HEK293 (cell line): ENCODE data around the gene LHFPL6.

Experiments
- CTCF ChIA-PET: fragments of 350-600 bp; formaldehyde crosslinking; extraction: SDS; loops from one replicate; lab custom pipeline; 2021; ENCODE audit warnings: antibody characterized with exemption; lab: Yijun Ruan, JAX
- POLR2A ChIA-PET: fragments of 300-600 bp; formaldehyde crosslinking; extraction: SDS; loops from one replicate; lab custom pipeline; 2020; ENCODE audit warnings: antibody characterized with exemption, inconsistent platforms; lab: Yijun Ruan, JAX
- H3K27ac ChIP-seq: fragments of 200-500 bp; sonication (Bioruptor generic); 2 replicates; pipeline ENCODE4 v1.5.1; 2014; ENCODE audit warnings: low read depth, low read length, control low read depth, inconsistent platforms; ENCODE audit errors: extremely low read depth
- H3K36me3 ChIP-seq, 2 experiments: fragments of 200-500 bp in 1 of 2; sonication (Bioruptor generic) in 1 of 2; 1 replicate in 1 of 2; 2 replicates in 1 of 2; pipeline ENCODE4 v1.5.1; 2014 to 2017; ENCODE audit warnings: inconsistent platforms in 2 of 2, low read length in 2 of 2; ENCODE audit not compliant: control insufficient read depth in 2 of 2, insufficient read depth in 1 of 2
- H3K4me1 ChIP-seq: fragments of 200-500 bp; sonication (Bioruptor generic); 2 replicates; pipeline ENCODE4 v1.5.1; 2014; ENCODE audit warnings: mild to moderate bottlenecking, low read length, inconsistent platforms; ENCODE audit not compliant: control insufficient read depth, insufficient read depth
- H3K4me3 ChIP-seq: 2 replicates; pipeline ENCODE4 v1.5.1; 2011; ENCODE audit warnings: low read depth, mild to moderate bottlenecking, control low read depth, low read length, moderate library complexity
- H3K9me3 ChIP-seq: fragments of 200-500 bp; sonication (Bioruptor generic); 2 replicates; pipeline ENCODE4 v1.5.1; 2014; ENCODE audit warnings: low read depth, low read length, inconsistent platforms; ENCODE audit not compliant: control insufficient read depth, insufficient read depth
- GLIS1 ChIP-seq: fragments of 450-650 bp; formaldehyde crosslinking; IDR thresholded peaks from 2 replicates; pipeline ENCODE4 v1.5.1; 2016; ENCODE audit warnings: missing biosample characterization, missing genetic modification characterization
- SCRT1 ChIP-seq: fragments of 450-650 bp; formaldehyde crosslinking; IDR thresholded peaks from 2 replicates; pipeline ENCODE4 v1.5.1; 2016; ENCODE audit warnings: missing biosample characterization, missing genetic modification characterization, borderline replicate concordance
- ZNF138 ChIP-seq: fragments of 450-650 bp; formaldehyde crosslinking; IDR thresholded peaks from 2 replicates; pipeline ENCODE4 v1.5.1; 2016; ENCODE audit warnings: missing biosample characterization, missing genetic modification characterization, borderline replicate concordance
- ZNF354C ChIP-seq: fragments of 450-650 bp; formaldehyde crosslinking; IDR thresholded peaks from 2 replicates; pipeline ENCODE4 v1.5.1; 2016; ENCODE audit warnings: missing biosample characterization, missing genetic modification characterization, low read depth, borderline replicate concordance
- ZNF404 ChIP-seq: fragments of 450-650 bp; formaldehyde crosslinking; IDR thresholded peaks from 2 replicates; pipeline ENCODE4 v1.5.1; 2017; ENCODE audit warnings: missing biosample characterization, missing genetic modification characterization
- ZNF48 ChIP-seq: fragments of 450-650 bp; formaldehyde crosslinking; IDR thresholded peaks from 2 replicates; pipeline ENCODE4 v1.5.1; 2016; ENCODE audit warnings: missing biosample characterization, missing genetic modification characterization
- ZNF830 ChIP-seq: fragments of 450-650 bp; IDR thresholded peaks from 2 replicates; pipeline ENCODE4 v1.5.0; 2018; ENCODE audit warnings: missing biosample characterization, missing genetic modification characterization, low read depth, mild to moderate bottlenecking, moderate library complexity
- TF ChIP-seq, protein P1 (sequence below): fragments of 450-650 bp; formaldehyde crosslinking; IDR thresholded peaks from 2 replicates; pipeline ENCODE4 v1.5.1; 2016; ENCODE audit warnings: missing biosample characterization, missing genetic modification characterization, borderline replicate concordance
- TF ChIP-seq, protein P2 (sequence below): fragments of 450-650 bp; formaldehyde crosslinking; conservative IDR thresholded peaks from 2 replicates; pipeline ENCODE4 v1.5.1; 2016; ENCODE audit warnings: low read depth, missing biosample characterization, missing genetic modification characterization
- TF ChIP-seq, protein P3 (sequence below): fragments of 450-650 bp; formaldehyde crosslinking; conservative IDR thresholded peaks from 2 replicates; pipeline ENCODE4 v1.5.1; 2016; ENCODE audit warnings: low read depth, missing biosample characterization, missing genetic modification characterization
- TF ChIP-seq, protein P4 (sequence below): fragments of 450-650 bp; formaldehyde crosslinking; IDR thresholded peaks from 2 replicates; pipeline ENCODE4 v1.5.1; 2017; ENCODE audit warnings: missing biosample characterization, missing genetic modification characterization
- TF ChIP-seq, protein P5 (sequence below): fragments of 450-650 bp; formaldehyde crosslinking; IDR thresholded peaks from 2 replicates; pipeline ENCODE4 v1.5.1; 2016; ENCODE audit warnings: missing biosample characterization, missing genetic modification characterization

The LHFPL6 gene

DNA sequence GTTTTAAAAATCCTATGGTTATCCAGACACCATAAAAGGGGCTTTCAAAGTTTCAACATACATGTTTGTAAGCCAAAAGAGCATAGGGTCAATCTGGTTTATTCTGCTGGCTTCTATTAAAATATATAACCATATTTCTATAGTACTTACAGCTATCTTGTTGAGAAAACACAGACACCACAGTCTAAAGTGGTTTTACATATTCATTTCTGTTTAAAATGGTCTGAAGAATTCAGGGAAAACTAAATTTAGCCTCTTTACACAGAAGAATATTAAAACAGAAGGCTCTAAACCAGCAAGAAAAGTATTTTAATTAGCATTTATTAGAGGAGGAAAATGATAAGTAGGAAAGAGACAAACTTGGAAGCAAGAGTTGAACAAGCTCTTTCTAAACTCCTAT lies 203.9 kb downstream of the LHFPL6 start (continued):
- TF ChIP-seq, protein P1, sequence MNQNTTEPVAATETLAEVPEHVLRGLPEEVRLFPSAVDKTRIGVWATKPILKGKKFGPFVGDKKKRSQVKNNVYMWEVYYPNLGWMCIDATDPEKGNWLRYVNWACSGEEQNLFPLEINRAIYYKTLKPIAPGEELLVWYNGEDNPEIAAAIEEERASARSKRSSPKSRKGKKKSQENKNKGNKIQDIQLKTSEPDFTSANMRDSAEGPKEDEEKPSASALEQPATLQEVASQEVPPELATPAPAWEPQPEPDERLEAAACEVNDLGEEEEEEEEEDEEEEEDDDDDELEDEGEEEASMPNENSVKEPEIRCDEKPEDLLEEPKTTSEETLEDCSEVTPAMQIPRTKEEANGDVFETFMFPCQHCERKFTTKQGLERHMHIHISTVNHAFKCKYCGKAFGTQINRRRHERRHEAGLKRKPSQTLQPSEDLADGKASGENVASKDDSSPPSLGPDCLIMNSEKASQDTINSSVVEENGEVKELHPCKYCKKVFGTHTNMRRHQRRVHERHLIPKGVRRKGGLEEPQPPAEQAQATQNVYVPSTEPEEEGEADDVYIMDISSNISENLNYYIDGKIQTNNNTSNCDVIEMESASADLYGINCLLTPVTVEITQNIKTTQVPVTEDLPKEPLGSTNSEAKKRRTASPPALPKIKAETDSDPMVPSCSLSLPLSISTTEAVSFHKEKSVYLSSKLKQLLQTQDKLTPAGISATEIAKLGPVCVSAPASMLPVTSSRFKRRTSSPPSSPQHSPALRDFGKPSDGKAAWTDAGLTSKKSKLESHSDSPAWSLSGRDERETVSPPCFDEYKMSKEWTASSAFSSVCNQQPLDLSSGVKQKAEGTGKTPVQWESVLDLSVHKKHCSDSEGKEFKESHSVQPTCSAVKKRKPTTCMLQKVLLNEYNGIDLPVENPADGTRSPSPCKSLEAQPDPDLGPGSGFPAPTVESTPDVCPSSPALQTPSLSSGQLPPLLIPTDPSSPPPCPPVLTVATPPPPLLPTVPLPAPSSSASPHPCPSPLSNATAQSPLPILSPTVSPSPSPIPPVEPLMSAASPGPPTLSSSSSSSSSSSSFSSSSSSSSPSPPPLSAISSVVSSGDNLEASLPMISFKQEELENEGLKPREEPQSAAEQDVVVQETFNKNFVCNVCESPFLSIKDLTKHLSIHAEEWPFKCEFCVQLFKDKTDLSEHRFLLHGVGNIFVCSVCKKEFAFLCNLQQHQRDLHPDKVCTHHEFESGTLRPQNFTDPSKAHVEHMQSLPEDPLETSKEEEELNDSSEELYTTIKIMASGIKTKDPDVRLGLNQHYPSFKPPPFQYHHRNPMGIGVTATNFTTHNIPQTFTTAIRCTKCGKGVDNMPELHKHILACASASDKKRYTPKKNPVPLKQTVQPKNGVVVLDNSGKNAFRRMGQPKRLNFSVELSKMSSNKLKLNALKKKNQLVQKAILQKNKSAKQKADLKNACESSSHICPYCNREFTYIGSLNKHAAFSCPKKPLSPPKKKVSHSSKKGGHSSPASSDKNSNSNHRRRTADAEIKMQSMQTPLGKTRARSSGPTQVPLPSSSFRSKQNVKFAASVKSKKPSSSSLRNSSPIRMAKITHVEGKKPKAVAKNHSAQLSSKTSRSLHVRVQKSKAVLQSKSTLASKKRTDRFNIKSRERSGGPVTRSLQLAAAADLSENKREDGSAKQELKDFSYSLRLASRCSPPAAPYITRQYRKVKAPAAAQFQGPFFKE (tag by site-specific recombination) = no peak
- TF ChIP-seq, protein P2, sequence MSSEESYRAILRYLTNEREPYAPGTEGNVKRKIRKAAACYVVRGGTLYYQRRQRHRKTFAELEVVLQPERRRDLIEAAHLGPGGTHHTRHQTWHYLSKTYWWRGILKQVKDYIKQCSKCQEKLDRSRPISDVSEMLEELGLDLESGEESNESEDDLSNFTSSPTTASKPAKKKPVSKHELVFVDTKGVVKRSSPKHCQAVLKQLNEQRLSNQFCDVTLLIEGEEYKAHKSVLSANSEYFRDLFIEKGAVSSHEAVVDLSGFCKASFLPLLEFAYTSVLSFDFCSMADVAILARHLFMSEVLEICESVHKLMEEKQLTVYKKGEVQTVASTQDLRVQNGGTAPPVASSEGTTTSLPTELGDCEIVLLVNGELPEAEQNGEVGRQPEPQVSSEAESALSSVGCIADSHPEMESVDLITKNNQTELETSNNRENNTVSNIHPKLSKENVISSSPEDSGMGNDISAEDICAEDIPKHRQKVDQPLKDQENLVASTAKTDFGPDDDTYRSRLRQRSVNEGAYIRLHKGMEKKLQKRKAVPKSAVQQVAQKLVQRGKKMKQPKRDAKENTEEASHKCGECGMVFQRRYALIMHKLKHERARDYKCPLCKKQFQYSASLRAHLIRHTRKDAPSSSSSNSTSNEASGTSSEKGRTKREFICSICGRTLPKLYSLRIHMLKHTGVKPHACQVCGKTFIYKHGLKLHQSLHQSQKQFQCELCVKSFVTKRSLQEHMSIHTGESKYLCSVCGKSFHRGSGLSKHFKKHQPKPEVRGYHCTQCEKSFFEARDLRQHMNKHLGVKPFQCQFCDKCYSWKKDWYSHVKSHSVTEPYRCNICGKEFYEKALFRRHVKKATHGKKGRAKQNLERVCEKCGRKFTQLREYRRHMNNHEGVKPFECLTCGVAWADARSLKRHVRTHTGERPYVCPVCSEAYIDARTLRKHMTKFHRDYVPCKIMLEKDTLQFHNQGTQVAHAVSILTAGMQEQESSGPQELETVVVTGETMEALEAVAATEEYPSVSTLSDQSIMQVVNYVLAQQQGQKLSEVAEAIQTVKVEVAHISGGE (tag by site-specific recombination) = no peak
- TF ChIP-seq ZNF138 (tag by site-specific recombination) = no peak
- no peak for TF ChIP-seq ZNF48 (tag by site-specific recombination)
- no peak for TF ChIP-seq ZNF354C (tag by site-specific recombination)

DNA sequence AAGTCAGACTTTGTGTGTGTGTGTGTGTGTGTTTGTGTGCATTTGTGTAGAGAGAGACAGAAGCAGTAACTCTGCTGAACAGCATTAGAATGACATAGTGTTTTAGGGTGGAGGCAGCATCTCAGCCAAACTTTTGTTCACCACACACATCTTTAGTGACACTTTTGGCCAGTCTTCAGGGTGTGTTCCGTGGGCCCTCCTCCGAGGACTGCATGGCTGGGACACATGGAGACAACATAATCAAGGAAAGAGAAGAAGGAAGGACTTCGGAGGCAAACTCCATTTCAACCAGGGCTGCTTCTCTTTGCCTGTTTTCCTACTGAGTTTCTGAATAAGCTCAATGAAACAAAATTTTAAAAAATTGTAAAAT lies 205.1 kb downstream of the LHFPL6 start:
- ChIA-PET POLR2A (no interaction called here), CTCF (no interaction called here)
- TF ChIP-seq, protein P3, sequence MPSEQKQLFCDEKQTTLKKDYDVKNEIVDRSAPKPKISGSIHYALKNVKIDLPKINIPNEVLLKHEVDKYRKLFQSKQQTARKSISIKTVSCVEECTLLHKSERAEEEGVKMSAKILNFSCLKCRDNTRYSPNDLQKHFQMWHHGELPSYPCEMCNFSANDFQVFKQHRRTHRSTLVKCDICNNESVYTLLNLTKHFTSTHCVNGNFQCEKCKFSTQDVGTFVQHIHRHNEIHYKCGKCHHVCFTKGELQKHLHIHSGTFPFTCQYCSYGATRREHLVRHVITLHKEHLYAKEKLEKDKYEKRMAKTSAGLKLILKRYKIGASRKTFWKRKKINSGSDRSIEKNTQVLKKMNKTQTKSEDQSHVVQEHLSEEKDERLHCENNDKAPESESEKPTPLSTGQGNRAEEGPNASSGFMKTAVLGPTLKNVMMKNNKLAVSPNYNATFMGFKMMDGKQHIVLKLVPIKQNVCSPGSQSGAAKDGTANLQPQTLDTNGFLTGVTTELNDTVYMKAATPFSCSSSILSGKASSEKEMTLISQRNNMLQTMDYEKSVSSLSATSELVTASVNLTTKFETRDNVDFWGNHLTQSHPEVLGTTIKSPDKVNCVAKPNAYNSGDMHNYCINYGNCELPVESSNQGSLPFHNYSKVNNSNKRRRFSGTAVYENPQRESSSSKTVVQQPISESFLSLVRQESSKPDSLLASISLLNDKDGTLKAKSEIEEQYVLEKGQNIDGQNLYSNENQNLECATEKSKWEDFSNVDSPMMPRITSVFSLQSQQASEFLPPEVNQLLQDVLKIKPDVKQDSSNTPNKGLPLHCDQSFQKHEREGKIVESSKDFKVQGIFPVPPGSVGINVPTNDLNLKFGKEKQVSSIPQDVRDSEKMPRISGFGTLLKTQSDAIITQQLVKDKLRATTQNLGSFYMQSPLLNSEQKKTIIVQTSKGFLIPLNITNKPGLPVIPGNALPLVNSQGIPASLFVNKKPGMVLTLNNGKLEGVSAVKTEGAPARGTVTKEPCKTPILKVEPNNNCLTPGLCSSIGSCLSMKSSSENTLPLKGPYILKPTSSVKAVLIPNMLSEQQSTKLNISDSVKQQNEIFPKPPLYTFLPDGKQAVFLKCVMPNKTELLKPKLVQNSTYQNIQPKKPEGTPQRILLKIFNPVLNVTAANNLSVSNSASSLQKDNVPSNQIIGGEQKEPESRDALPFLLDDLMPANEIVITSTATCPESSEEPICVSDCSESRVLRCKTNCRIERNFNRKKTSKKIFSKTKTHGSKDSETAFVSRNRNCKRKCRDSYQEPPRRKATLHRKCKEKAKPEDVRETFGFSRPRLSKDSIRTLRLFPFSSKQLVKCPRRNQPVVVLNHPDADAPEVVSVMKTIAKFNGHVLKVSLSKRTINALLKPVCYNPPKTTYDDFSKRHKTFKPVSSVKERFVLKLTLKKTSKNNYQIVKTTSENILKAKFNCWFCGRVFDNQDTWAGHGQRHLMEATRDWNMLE (tag by site-specific recombination) = no peak
- no peak overlapping the region for H3K4me3 ChIP-seq
- H3K36me3 ChIP-seq = no peaks in the 10 kb centered on the region
- no peak overlapping the region for H3K27ac ChIP-seq
- peaks cover 3% of the 10 kb centered on the region; the same call in 1 of the 2 replicates for H3K4me1 ChIP-seq
- no peaks in the 10 kb centered on the region for H3K9me3 ChIP-seq

DNA sequence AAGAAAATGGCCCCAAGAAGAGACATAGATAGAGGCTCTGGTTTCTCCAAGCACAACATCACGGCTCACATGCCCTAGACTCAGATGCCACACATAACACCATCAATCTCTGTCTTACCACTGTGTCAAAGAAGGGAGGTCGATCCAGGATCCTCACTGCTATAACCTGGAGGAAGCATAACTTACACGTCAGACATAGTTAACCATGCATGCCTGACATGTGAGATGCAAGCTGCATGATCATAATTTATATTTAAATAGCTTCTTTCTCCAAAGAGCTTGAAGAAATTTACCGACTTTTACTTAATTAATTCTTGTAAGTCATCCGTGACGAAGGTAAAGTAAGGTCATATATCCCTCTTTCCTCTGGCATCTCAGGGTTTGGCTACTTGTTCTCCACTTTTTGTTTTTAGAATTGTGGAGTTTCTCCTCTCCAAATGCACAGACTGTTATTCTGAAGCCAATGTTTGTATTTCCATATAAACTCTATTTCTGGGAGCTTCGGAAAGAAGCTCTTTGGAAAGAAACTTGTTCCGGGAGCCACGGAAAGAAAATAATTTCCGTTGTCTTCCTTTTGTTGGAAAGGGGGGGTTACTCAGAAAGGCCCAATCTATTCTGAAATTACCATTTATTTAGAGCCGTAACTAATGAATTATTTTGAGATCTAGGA lies 205.6 kb downstream of the LHFPL6 start:
- H3K4me3 ChIP-seq = no peak overlapping the region
- no peaks in the 10 kb centered on the region for H3K9me3 ChIP-seq
- H3K27ac ChIP-seq = no peak overlapping the region
- ChIA-PET CTCF (no interaction called here), POLR2A (no interaction called here)
- no peaks in the 10 kb centered on the region for H3K36me3 ChIP-seq
- H3K4me1 ChIP-seq = peaks cover 3% of the 10 kb centered on the region; the same call in 1 of the 2 replicates
- TF ChIP-seq, protein P4, sequence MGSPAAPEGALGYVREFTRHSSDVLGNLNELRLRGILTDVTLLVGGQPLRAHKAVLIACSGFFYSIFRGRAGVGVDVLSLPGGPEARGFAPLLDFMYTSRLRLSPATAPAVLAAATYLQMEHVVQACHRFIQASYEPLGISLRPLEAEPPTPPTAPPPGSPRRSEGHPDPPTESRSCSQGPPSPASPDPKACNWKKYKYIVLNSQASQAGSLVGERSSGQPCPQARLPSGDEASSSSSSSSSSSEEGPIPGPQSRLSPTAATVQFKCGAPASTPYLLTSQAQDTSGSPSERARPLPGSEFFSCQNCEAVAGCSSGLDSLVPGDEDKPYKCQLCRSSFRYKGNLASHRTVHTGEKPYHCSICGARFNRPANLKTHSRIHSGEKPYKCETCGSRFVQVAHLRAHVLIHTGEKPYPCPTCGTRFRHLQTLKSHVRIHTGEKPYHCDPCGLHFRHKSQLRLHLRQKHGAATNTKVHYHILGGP (tag by site-specific recombination) = no peak
- TF ChIP-seq, protein P5, sequence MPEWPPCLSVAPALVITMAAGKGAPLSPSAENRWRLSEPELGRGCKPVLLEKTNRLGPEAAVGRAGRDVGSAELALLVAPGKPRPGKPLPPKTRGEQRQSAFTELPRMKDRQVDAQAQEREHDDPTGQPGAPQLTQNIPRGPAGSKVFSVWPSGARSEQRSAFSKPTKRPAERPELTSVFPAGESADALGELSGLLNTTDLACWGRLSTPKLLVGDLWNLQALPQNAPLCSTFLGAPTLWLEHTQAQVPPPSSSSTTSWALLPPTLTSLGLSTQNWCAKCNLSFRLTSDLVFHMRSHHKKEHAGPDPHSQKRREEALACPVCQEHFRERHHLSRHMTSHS = no peak
- no peak for TF ChIP-seq GLIS1 (tag by site-specific recombination)
- no peak for TF ChIP-seq ZNF404 (tag by site-specific recombination)
- no peak for TF ChIP-seq SCRT1 (tag by site-specific recombination)
- TF ChIP-seq ZNF830 (tag by site-specific recombination) = no peak
